AG10803 (cell line): ENCODE measurements around the gene PRKD2.

Experiments
- DNase-seq: peaks from one replicate; pipeline ENCODE4 v3.0.0; 2010; ENCODE audit warnings: low read depth
- H3K4me3 ChIP-seq: 2 replicates; pipeline ENCODE4 v1.5.1; 2011; ENCODE audit warnings: mild to moderate bottlenecking, low read length, control low read depth
- CTCF ChIP-seq: conservative IDR thresholded peaks from 2 replicates; pipeline ENCODE4 v1.5.1; 2011; ENCODE audit warnings: mild to moderate bottlenecking, low read length, control low read depth, inconsistent platforms

Gene PRKD2

GRCh38 chr19:46670813-46671212 is 46.1 kb downstream of the PRKD2 start:
- peak; percentile 20 for DNase-seq
- no peak overlapping the region for H3K4me3 ChIP-seq
- no peak for TF ChIP-seq CTCF

- no peak overlapping the region for H3K4me3 ChIP-seq
- no peak for TF ChIP-seq CTCF
- no peak for DNase-seq
Measured at GRCh38 chr19:46668662-46669061, 48.3 kb downstream of the PRKD2 start.

GRCh38 chr19:46665072-46665471 is 51.8 kb downstream of the PRKD2 start:
- no peak for DNase-seq
- TF ChIP-seq CTCF, result no peak
- no peak overlapping the region for H3K4me3 ChIP-seq

GRCh38 chr19:46661735-46662592 is 55.0 kb downstream of the PRKD2 start:
- H3K4me3 ChIP-seq, result peak overlapping the region; percentile 62
- peak; percentile 89 for DNase-seq
- TF ChIP-seq CTCF, result peak; percentile 95

GRCh38 chr19:46661020-46661731 is 55.7 kb downstream of the PRKD2 start, which contains the start of gene DACT3:
DACT3 (minus strand) TSS chr19:46661182; CDS start chr19:46661064, 118 bp downstream.
- TF ChIP-seq CTCF, result no peak
- DNase-seq, result peak; percentile 100
- H3K4me3 ChIP-seq, result peak within 1 kb of the TSS; percentile 71

GRCh38 chr19:46660551-46661019 is 56.3 kb downstream of the PRKD2 start:
- no peak for TF ChIP-seq CTCF
- H3K4me3 ChIP-seq, result peak overlapping the region; percentile 71
- DNase-seq, result no peak
